ENCODE results near the gene TAF4.

GRCh38 chr20:62008643-62009183 is 57.0 kb downstream of the TAF4 start:
- TF ChIP-seq CTCF (IDR thresholded peaks at IDR 0.05) (no peak), POLR2AphosphoS5 (IDR thresholded peaks at IDR 0.05) (no peak), POLR2A (IDR thresholded peaks at IDR 0.05) (no peak)
